OCI-LY1 (cell line): ENCODE measurements around the gene ZYG11B.
"Not testable (repeated sequence)": the region's sequence is repeated elsewhere in the genome, so short reads cannot be mapped to it uniquely, and the experiment has no call there.

Source experiments
- H2AFZ ChIP-seq: fragments of 200-600 bp; sonication (generic), shearing (Covaris generic); 2 replicates; pipeline ENCODE4 v1.6.0; 2014; ENCODE audit warnings: antibody characterized with exemption, mild to moderate bottlenecking, low read length
- H3F3A ChIP-seq: fragments of 200-600 bp; sonication (generic), shearing (Covaris generic); 2 replicates; pipeline ENCODE4 v1.6.0; 2014; ENCODE audit warnings: mild to moderate bottlenecking, antibody characterized with exemption, low read length, moderate library complexity; ENCODE audit not compliant: insufficient read depth
- H3K27ac ChIP-seq: fragments of 200-600 bp; sonication (generic); 2 replicates; pipeline ENCODE4 v1.5.1; 2014; ENCODE audit warnings: low read length, mixed run types, mild to moderate bottlenecking, low read depth; ENCODE audit not compliant: poor library complexity, severe bottlenecking
- H3K27me3 ChIP-seq: fragments of 200-600 bp; sonication (generic); 2 replicates; pipeline ENCODE4 v1.6.0; 2014; ENCODE audit warnings: antibody characterized with exemption, mild to moderate bottlenecking, low read length, moderate library complexity; ENCODE audit not compliant: insufficient read depth
- H3K36me3 ChIP-seq: fragments of 200-600 bp; sonication (generic); 2 replicates; pipeline ENCODE4 v1.6.1; 2014; ENCODE audit warnings: mild to moderate bottlenecking, antibody characterized with exemption, low read length, moderate library complexity, mixed read lengths; ENCODE audit not compliant: insufficient read depth
- H3K4me1 ChIP-seq: fragments of 200-600 bp; sonication (generic); 2 replicates; pipeline ENCODE4 v1.5.1; 2014; ENCODE audit warnings: mild to moderate bottlenecking, low read length, moderate library complexity; ENCODE audit not compliant: insufficient read depth, severe bottlenecking
- H3K4me2 ChIP-seq: fragments of 200-600 bp; sonication (generic), shearing (Covaris generic); 2 replicates; pipeline ENCODE4 v1.6.1; 2014; ENCODE audit warnings: low read length
- H3K4me3 ChIP-seq: fragments of 200-600 bp; sonication (generic); 2 replicates; pipeline ENCODE4 v1.5.1; 2014; ENCODE audit warnings: low read length, low read depth, mild to moderate bottlenecking, mixed read lengths; ENCODE audit not compliant: poor library complexity, severe bottlenecking
- H3K79me2 ChIP-seq: fragments of 200-600 bp; shearing (Covaris generic); 2 replicates; pipeline ENCODE4 v1.6.1; 2016; ENCODE audit warnings: mixed run types, low read length, mixed read lengths; ENCODE audit not compliant: insufficient read depth
- H3K9ac ChIP-seq: fragments of 200-600 bp; sonication (generic), shearing (Covaris generic); 2 replicates; pipeline ENCODE4 v1.6.1; 2014; ENCODE audit warnings: mild to moderate bottlenecking, low read length, mixed read lengths
- H3K9me2 ChIP-seq: fragments of 200-600 bp; sonication (generic), shearing (Covaris generic); 2 replicates; pipeline ENCODE4 v1.6.1; 2014; ENCODE audit warnings: low read depth, mild to moderate bottlenecking, low read length, mixed read lengths
- H3K9me3 ChIP-seq: fragments of 200-600 bp; shearing (Covaris generic); 2 replicates; pipeline ENCODE4 v1.6.1; 2014; ENCODE audit warnings: low read length, mixed read lengths
- H4K20me1 ChIP-seq: fragments of 200-600 bp; sonication (generic), shearing (Covaris generic); 2 replicates; pipeline ENCODE4 v1.6.0; 2016; ENCODE audit warnings: mild to moderate bottlenecking, low read length; ENCODE audit not compliant: insufficient read depth
- CTCF ChIP-seq: fragments of 200-600 bp; sonication (generic), shearing (Covaris generic); IDR thresholded peaks from 2 replicates; pipeline ENCODE4 v1.5.1; 2017; ENCODE audit warnings: mild to moderate bottlenecking, antibody characterized with exemption, low read length, moderate library complexity, mixed read lengths
- EZH2 ChIP-seq: fragments of 200-600 bp; sonication (generic), shearing (Covaris generic); IDR thresholded peaks from 2 replicates; pipeline ENCODE4 v1.8.0; 2017; ENCODE audit warnings: borderline replicate concordance, mixed run types, mild to moderate bottlenecking, antibody characterized with exemption, low read length, moderate library complexity, mixed read lengths

The ZYG11B gene

DNA sequence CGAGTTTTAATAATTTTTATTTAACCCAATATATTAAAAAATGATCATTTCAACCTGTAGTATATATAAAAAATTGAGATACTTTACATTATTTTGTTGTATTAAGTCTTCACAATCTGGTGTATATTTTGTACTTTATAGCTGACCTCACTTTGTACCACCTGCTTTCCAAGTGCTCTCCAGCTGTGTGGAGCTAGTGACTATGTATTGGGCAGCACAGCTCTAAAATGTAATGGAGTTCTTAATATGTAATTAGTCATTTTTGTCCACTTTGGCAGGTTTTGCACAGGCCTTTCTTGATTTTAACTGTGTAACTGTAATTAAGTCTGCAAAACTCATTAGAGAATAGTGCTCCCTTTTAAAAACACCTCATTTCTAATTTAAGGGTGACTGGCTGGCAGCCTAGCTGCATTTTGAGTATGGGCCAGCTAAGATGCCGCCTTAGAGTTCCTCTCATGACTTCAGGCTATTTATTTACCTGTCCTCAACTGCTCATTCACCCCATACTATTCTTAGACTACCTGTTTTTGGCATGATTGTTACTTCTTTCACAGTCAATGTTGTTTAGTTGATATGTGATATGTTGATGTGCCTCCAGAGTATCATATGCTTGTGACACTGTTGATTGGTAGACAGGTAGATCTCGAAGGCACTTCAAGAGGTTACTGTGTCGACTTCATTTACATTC is 43.2 kb downstream of the ZYG11B start:
- Histone ChIP-seq H3K9ac (no peak overlapping the region), H4K20me1 (no peaks in the 10 kb centered on the region), H3F3A (no peaks in the 10 kb centered on the region), H3K9me3 (no peaks in the 10 kb centered on the region), H3K36me3 (peaks cover 16% of the 10 kb centered on the region; the same call in 1 of the 2 replicates), H2AFZ (no peak overlapping the region), H3K79me2 (no peaks in the 10 kb centered on the region), H3K4me2 (no peak overlapping the region), H3K27me3 (no peaks in the 10 kb centered on the region), H3K27ac (no peak overlapping the region), H3K9me2 (no peaks in the 10 kb centered on the region), H3K4me3 (no peak overlapping the region), H3K4me1 (no peaks in the 10 kb centered on the region)
- TF ChIP-seq CTCF = no peak
- no peak for TF ChIP-seq EZH2

- no peak overlapping the region for H3K9ac ChIP-seq
- peaks cover 16% of the 10 kb centered on the region; the same call in 1 of the 2 replicates for H3K36me3 ChIP-seq
- no peaks in the 10 kb centered on the region for H3K9me2 ChIP-seq
- no peaks in the 10 kb centered on the region for H3K79me2 ChIP-seq
- no peak overlapping the region for H2AFZ ChIP-seq
- no peaks in the 10 kb centered on the region for H3K9me3 ChIP-seq
- H4K20me1 ChIP-seq = no peaks in the 10 kb centered on the region
- no peak overlapping the region for H3K4me3 ChIP-seq
- no peaks in the 10 kb centered on the region for H3K4me1 ChIP-seq
- H3K27ac ChIP-seq = no peak overlapping the region
- TF ChIP-seq CTCF (no peak), EZH2 (no peak)
- H3K27me3 ChIP-seq = no peaks in the 10 kb centered on the region
- no peaks in the 10 kb centered on the region for H3F3A ChIP-seq
- no peak overlapping the region for H3K4me2 ChIP-seq
Observed at GRCh38 chr1:52771384-52771783, 45.1 kb downstream of the ZYG11B start.

DNA sequence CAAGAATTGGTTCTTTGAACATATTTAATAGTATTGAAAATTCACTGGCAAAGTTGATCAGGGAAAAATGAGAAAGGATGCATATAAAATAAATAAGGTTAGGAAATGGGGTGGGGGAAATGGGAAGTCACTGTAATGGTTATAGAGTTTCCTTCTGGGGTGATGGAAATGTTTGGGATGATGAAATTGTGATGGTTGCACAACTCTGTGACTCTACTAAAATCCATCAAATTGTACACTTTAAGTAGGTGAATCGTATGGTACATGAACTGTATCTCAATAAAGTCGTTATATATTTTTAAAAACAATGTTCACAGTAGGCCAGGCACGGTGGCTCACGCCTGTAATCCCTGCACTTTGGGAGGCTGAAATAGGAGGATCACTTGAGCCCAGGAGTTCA is 59.9 kb downstream of the ZYG11B start:
- H3K9ac ChIP-seq = no peak overlapping the region
- H3K36me3 ChIP-seq = peaks cover 34% of the 10 kb centered on the region; the same call in 1 of the 2 replicates
- no peak for TF ChIP-seq EZH2
- no peak for TF ChIP-seq CTCF

GRCh38 chr1:52790429-52790828 is 64.2 kb downstream of the ZYG11B start:
- not testable (repeated sequence) for H3K4me2 ChIP-seq, H3K9me2 ChIP-seq, H3K4me1 ChIP-seq, H3F3A ChIP-seq, H3K27ac ChIP-seq, H4K20me1 ChIP-seq, H3K9ac ChIP-seq, H3K27me3 ChIP-seq, H3K4me3 ChIP-seq, H2AFZ ChIP-seq, H3K79me2 ChIP-seq, H3K9me3 ChIP-seq
- peaks cover 15% of the 10 kb centered on the region; the same call in 1 of the 2 replicates for H3K36me3 ChIP-seq

More for the DNA sequence above, 59.9 kb downstream of the ZYG11B start:
- no peak overlapping the region for H3K4me3 ChIP-seq
- H2AFZ ChIP-seq = no peak overlapping the region
- no peak overlapping the region for H3K27ac ChIP-seq
- no peak overlapping the region for H3K4me2 ChIP-seq
- H4K20me1 ChIP-seq = no peaks in the 10 kb centered on the region
- H3K9me2 ChIP-seq = no peaks in the 10 kb centered on the region
- no peaks in the 10 kb centered on the region for H3K79me2 ChIP-seq
- H3F3A ChIP-seq = no peaks in the 10 kb centered on the region
- no peaks in the 10 kb centered on the region for H3K27me3 ChIP-seq
- H3K9me3 ChIP-seq = no peaks in the 10 kb centered on the region
- H3K4me1 ChIP-seq = no peaks in the 10 kb centered on the region
